CD14-positive monocyte (primary cell): ENCODE measurements around the gene KCNC1. TPM values are rescaled to one million over a fixed set of nuclear protein-coding genes. Genes with fewer than 3 reads are reported as not detected.

Experiments used
- DNase-seq, 3 donors: peaks; one replicate each; pipeline ENCODE4 v3.0.0-alpha.2; 2011 to 2022
- H2AFZ ChIP-seq: 2 replicates; pipeline ENCODE4 v1.6.0; 2012; ENCODE audit warnings: mild to moderate bottlenecking, low read depth, low read length, inconsistent platforms; ENCODE audit not compliant: insufficient read depth, poor library complexity, severe bottlenecking
- H3K27ac ChIP-seq, 2 donors: 1 replicate in 1 of 2; 2 replicates in 1 of 2; pipeline ENCODE4 v1.5.1; 2012 to 2013; ENCODE audit warnings: low read length in 2 of 2, control low read depth in 1 of 2, inconsistent platforms in 1 of 2, low read depth in 1 of 2, mild to moderate bottlenecking in 1 of 2
- H3K27me3 ChIP-seq, 2 donors: one replicate each; pipeline versions ENCODE4 v1.6.0 to v1.6.1; 2011 to 2013; ENCODE audit warnings: low read length in 2 of 2; ENCODE audit not compliant: control insufficient read depth in 2 of 2, insufficient read depth in 2 of 2
- H3K36me3 ChIP-seq, 2 donors: replicated peaks in 1 of 2; 1 replicate in 1 of 2; 2 replicates in 1 of 2; pipeline versions ENCODE4 v1.5.1 to v1.6.1; 2012 to 2013; ENCODE audit warnings: low read length in 2 of 2, control low read depth in 1 of 2, inconsistent platforms in 1 of 2, mild to moderate bottlenecking in 1 of 2; ENCODE audit not compliant: insufficient read depth in 2 of 2, control insufficient read depth in 1 of 2
- H3K4me1 ChIP-seq, 2 donors: 1 replicate in 1 of 2; 2 replicates in 1 of 2; pipeline versions ENCODE4 v1.5.1 to v1.6.1; 2012 to 2013; ENCODE audit warnings: low read length in 2 of 2, control low read depth in 1 of 2, inconsistent platforms in 1 of 2, mild to moderate bottlenecking in 1 of 2, moderate library complexity in 1 of 2; ENCODE audit not compliant: insufficient read depth in 2 of 2, control insufficient read depth in 1 of 2
- H3K4me2 ChIP-seq: replicated peaks from 2 replicates; pipeline ENCODE3; 2012; ENCODE audit warnings: low read length, moderate library complexity, mild to moderate bottlenecking; ENCODE audit not compliant: poor library complexity, severe bottlenecking; ENCODE audit errors: extremely low read depth
- H3K4me3 ChIP-seq, 3 experiments: fragments of 200-600 bp in 1 of 3; sonication (generic) in 1 of 3; replicated peaks in 1 of 3; 1 replicate in 2 of 3; 2 replicates in 1 of 3; pipeline ENCODE4 v1.5.1; 2011 to 2013; ENCODE audit warnings: low read length in 3 of 3, mild to moderate bottlenecking in 3 of 3, control low read depth in 2 of 3, low read depth in 2 of 3, inconsistent platforms in 1 of 3, moderate library complexity in 1 of 3
- H3K79me2 ChIP-seq: 2 replicates; pipeline ENCODE4 v1.6.0; 2012; ENCODE audit warnings: mild to moderate bottlenecking, control low read depth, inconsistent platforms, low read length, moderate library complexity; ENCODE audit not compliant: insufficient read depth
- H3K9ac ChIP-seq: 2 replicates; pipeline ENCODE4 v1.6.0; 2017; ENCODE audit warnings: low read length, mild to moderate bottlenecking; ENCODE audit not compliant: insufficient read depth, poor library complexity, severe bottlenecking
- H3K9me3 ChIP-seq, 2 donors: replicated peaks in 1 of 2; 1 replicate in 1 of 2; 2 replicates in 1 of 2; pipeline versions ENCODE4 v1.5.1 to v1.6.1; 2012 to 2013; ENCODE audit warnings: low read length in 2 of 2, control low read depth in 1 of 2; ENCODE audit not compliant: control insufficient read depth in 1 of 2, insufficient read depth in 1 of 2
- H4K20me1 ChIP-seq: 2 replicates; pipeline ENCODE4 v1.6.0; 2012; ENCODE audit warnings: mild to moderate bottlenecking, low read length, control low read depth, moderate library complexity; ENCODE audit not compliant: insufficient read depth
- H3K27ac Mint-ChIP-seq, 7 donors: one replicate each; pipeline ENCODE4 v1.8.0; 2020; ENCODE audit warnings: mild to moderate bottlenecking in 7 of 7, mixed read lengths in 7 of 7, moderate library complexity in 6 of 7, inconsistent platforms in 2 of 7
- H3K27me3 Mint-ChIP-seq, 3 donors: one replicate each; pipeline ENCODE4 v1.8.0; 2021 to 2022; ENCODE audit warnings: low read depth in 3 of 3, mild to moderate bottlenecking in 3 of 3, mixed read lengths in 3 of 3, moderate library complexity in 3 of 3, inconsistent platforms in 1 of 3
- H3K36me3 Mint-ChIP-seq, 2 donors: one replicate each; pipeline ENCODE4 v1.8.0; 2020; ENCODE audit warnings: mixed read lengths in 2 of 2, inconsistent platforms in 1 of 2, mild to moderate bottlenecking in 1 of 2
- H3K4me1 Mint-ChIP-seq: one replicate; pipeline ENCODE4 v1.8.0; 2020; ENCODE audit warnings: mild to moderate bottlenecking, mixed read lengths
- H3K4me3 Mint-ChIP-seq, 2 donors: one replicate each; pipeline ENCODE4 v1.8.0; 2020; ENCODE audit warnings: mild to moderate bottlenecking in 2 of 2, mixed read lengths in 2 of 2, moderate library complexity in 1 of 2
- H3K9me3 Mint-ChIP-seq, 7 donors: one replicate each; pipeline ENCODE4 v1.8.0; 2020 to 2022; ENCODE audit warnings: mixed read lengths in 7 of 7, mild to moderate bottlenecking in 6 of 7, moderate library complexity in 6 of 7, inconsistent platforms in 2 of 7
- WGBS: methylation state at CpG from one replicate; pipeline ENCODE4 v1.1.5; 2013; ENCODE audit warnings: missing lambda C conversion rate; ENCODE audit not compliant: insufficient coverage; 5-methylcytosine and 5-hydroxymethylcytosine counted together
- intact Hi-C, 2 donors: fragments of 100-400 bp; cut with micrococcal nuclease; formaldehyde crosslinking; loops; one replicate each; pipeline versions ENCODE4 v1.15.0 to v1.15.1; 2023
- polyA plus RNA-seq, 3 donors: library from polyadenylated mRNA; depleted of rRNA in 1 of 3; unstranded in 2 of 3; stranded (reverse) in 1 of 3; fragments of 300-500 nt in 2 of 3; fragments of >200 nt in 1 of 3; fragmentation: Illumina TruSeq in 2 of 3; gene quantifications; 1 replicate in 2 of 3; 2 replicates in 1 of 3; pipeline ENCODE4 v1.2.3, GENCODE V29; 2012 to 2021
- TF ChIP-seq, protein P1 (sequence below): fragments of 200-600 bp; IDR thresholded peaks from one replicate; pipeline ENCODE4 v1.8.0; 2022; ENCODE audit warnings: antibody characterized with exemption, mild to moderate bottlenecking

The KCNC1 gene
- polyA plus RNA-seq, 3 donors = not detected

DNA sequence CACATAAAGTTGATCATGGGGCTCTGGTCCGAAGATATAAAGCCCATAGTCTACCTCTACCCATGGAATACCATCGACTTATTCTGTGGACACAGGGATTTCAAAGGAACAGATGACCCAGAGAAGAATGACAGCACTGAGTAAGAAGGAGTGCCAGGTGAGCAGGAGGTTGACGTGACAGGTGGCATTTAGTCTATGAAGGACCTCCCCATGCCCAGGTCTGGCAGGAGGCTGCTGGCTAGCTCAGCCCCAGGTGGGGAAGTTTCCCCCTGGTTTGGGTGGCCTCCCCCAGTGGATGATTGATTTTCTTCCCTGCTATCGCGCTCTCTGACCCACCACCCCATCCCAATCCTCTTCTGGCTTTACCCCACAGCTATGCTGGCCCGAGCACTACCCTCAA lies 39.1 kb downstream of the KCNC1 start:
- Histone ChIP-seq H3K36me3 (no peaks in the 10 kb centered on the region), H3K27me3 (no peaks in the 10 kb centered on the region), H4K20me1 (no peaks in the 10 kb centered on the region), H3K9ac (no peak overlapping the region), H3K4me3 (no peak overlapping the region), H3K9me3 (no peaks in the 10 kb centered on the region), H3K27ac (no peak overlapping the region), H3K79me2 (no peaks in the 10 kb centered on the region), H2AFZ (no peak overlapping the region), H3K4me1 (no peaks in the 10 kb centered on the region), H3K4me2 (no peak overlapping the region)
- Mint-ChIP-seq H3K9me3 (peaks cover 0 to 2% (median 0%) of the 10 kb centered on the region in 7 donors), H3K27ac (no peak overlapping the region), H3K4me1 (no peaks in the 10 kb centered on the region), H3K27me3 (peaks cover 0 to 6% (median 0%) of the 10 kb centered on the region in 3 donors), H3K36me3 (no peaks in the 10 kb centered on the region), H3K4me3 (no peak overlapping the region)
- TF ChIP-seq, protein P1, sequence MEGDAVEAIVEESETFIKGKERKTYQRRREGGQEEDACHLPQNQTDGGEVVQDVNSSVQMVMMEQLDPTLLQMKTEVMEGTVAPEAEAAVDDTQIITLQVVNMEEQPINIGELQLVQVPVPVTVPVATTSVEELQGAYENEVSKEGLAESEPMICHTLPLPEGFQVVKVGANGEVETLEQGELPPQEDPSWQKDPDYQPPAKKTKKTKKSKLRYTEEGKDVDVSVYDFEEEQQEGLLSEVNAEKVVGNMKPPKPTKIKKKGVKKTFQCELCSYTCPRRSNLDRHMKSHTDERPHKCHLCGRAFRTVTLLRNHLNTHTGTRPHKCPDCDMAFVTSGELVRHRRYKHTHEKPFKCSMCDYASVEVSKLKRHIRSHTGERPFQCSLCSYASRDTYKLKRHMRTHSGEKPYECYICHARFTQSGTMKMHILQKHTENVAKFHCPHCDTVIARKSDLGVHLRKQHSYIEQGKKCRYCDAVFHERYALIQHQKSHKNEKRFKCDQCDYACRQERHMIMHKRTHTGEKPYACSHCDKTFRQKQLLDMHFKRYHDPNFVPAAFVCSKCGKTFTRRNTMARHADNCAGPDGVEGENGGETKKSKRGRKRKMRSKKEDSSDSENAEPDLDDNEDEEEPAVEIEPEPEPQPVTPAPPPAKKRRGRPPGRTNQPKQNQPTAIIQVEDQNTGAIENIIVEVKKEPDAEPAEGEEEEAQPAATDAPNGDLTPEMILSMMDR = no peak
- intact Hi-C loops = no loop called here
- WGBS = no CpG with 5 or more reads among the region's 6 CpGs
- no peak for DNase-seq

DNA sequence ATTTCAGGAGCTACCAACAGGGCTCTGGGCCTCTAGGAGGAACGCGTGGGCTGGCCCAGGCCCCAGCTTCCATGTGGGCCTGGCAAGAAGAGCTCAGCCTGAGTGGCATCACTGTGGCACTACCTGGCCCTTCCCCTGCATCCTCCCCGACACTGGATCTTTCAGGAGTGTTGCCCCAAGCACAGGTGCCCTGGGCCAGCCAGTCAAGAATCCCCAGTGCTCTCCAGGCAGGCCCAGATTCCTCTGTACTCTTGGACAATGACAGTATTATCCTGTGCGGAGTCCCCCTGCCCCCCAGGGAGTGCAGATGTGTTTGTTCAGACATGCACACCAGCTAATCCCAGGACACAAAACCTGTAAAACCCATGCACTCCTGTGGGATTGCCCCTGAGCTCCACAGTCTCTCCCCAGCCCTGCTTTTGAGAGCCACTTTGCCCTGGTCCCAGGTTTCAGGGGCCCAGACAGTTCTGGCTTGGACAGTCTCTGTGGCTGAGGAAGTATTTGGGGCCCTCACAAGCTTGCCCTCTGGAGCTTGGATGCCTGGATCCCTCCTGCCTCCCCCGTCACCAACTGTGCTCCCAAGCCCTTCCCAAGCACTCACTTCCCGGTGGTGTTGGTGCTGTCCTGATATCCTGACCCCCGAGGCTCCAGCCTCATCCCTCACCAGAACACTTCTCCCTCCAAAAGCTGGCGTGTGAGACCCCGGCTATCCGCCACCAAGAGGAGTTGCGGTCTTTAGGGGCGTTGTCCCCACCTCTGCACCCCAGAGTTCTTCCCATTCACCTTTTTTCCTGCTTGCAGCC lies 39.9 kb downstream of the KCNC1 start:
- no peak for DNase-seq
- Histone ChIP-seq H3K79me2 (no peaks in the 10 kb centered on the region), H3K27me3 (no peaks in the 10 kb centered on the region), H4K20me1 (no peaks in the 10 kb centered on the region), H3K27ac (no peak overlapping the region), H3K4me2 (no peak overlapping the region), H3K9me3 (no peaks in the 10 kb centered on the region), H3K9ac (no peak overlapping the region), H3K36me3 (no peaks in the 10 kb centered on the region), H2AFZ (no peak overlapping the region), H3K4me1 (no peaks in the 10 kb centered on the region), H3K4me3 (no peak overlapping the region)
- Mint-ChIP-seq H3K9me3 (peaks cover 0 to 2% (median 0%) of the 10 kb centered on the region in 7 donors), H3K4me3 (no peak overlapping the region), H3K27me3 (peaks cover 0 to 6% (median 0%) of the 10 kb centered on the region in 3 donors), H3K4me1 (no peaks in the 10 kb centered on the region), H3K27ac (no peak overlapping the region), H3K36me3 (no peaks in the 10 kb centered on the region)
- 94% methylated on average over 7 of the region's 12 CpGs for WGBS
- intact Hi-C loops = no loop called here
- TF ChIP-seq, protein P1 = no peak
